Measurements from ENCODE around the gene L1CAM. TPM values are rescaled to one million over a fixed set of nuclear protein-coding genes. Genes with fewer than 3 reads are reported as not detected.
A peak's percentile ranks its signal among the peaks of the same experiment; 100 is the strongest.

L1CAM gene
- polyA plus RNA-seq, 1 of the 3 experiments (the other 2 are of a cell fraction) = 1.9 TPM

DNA sequence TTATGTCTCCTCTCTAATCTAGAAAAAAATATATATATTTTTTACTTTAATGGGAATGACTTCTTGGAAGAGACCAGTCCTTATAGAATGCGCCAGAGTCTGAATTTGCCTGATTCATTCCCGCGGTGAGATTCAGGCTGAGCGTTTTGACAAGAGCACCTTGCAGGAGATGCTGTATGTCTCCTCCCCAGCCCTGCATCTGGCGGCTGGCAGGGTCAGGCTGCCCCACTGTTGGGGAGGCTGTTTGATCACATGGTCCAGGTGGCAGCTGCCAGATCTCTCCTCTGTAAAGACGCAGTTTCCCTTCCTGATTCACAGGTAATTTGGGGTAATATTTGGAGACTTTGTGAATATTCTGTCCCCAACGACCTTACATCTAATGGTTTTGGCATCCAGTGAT is 65.4 kb downstream of the L1CAM start:
- H3K9me2 ChIP-seq = no peaks in the 10 kb centered on the region
- peak; percentile 44 for DNase-seq

DNA sequence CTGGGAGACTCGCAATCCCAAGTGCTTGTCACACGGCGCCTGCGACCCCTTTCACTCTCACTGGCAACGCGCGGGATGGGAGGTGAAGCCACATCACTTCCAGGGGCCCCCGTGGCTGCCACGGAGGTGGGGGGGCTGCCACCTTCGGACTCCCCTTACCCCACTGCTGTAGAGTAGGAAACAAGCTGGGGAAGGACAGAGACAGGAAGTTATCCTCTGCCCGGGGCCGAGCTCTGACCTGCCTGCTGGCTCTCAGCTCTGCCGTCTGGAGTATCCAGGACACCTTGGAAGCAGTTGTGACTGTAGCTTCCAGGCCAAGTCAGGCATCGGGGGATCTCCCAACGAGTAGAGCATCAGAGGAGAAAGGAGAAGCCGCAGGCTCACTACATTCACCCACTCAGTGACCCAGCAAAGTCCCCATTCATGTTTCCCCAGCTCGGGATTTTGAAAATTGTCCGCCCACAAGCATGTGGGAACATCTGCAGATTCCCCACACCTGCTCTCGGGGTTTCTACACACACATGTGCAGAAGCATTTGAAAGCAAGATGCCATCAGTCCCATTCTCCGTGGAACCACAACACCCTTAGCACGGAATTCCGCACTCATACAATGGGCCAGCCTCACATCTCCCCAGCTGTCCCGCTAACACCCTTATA is 66.5 kb downstream of the L1CAM start:
- no peaks in the 10 kb centered on the region for H4K20me1 ChIP-seq (ENCODE audit: insufficient read depth)
- H3K9me2 ChIP-seq = no peaks in the 10 kb centered on the region
- H3K79me2 ChIP-seq (ENCODE audit: insufficient read depth) = no peaks in the 10 kb centered on the region
- peak overlapping the region in 1 of 2 experiments; percentile 81; a peak in 2 of 4 replicates for H3K27ac ChIP-seq (ENCODE audit: low read depth in 2 of 2, low read length in 1 of 2)
- no peaks in the 10 kb centered on the region for H3F3A ChIP-seq (replicated peaks; ENCODE audit: insufficient read depth)
- H3K4me1 ChIP-seq (ENCODE audit: control insufficient read depth in 1 of 2, insufficient read depth in 2 of 2, low read depth in 1 of 2, low read length in 1 of 2) = peaks cover 0 to 34% of the 10 kb centered on the region in 2 experiments; a peak in 1 of 4 replicates
- peaks cover 22% of the 10 kb centered on the region for H3K27me3 ChIP-seq (ENCODE audit: insufficient read depth)
- no peaks in the 10 kb centered on the region for H3K9me3 ChIP-seq
- peak overlapping the region; percentile 72 for H3K4me2 ChIP-seq
- ChIA-PET POLR2A (interaction anchor here (0.7 to 2.7 kb wide), 5 partner anchors 10 to 54 kb away, joined by 3 to 9 read pairs (median 4); partner anchors contain the start of genes IDH3G and SSR4), CTCF (interaction anchor here (0.9 to 1.1 kb wide), 4 partner anchors 15 to 129 kb away, joined by 3 read pairs; no protein-coding TSS in a partner anchor)
- TF ChIP-seq FOXJ3 (CRISPR knock-in tag; IDR thresholded peaks at IDR 0.05) (no peak), RXRA (IDR thresholded peaks at IDR 0.05; ENCODE audit: borderline replicate concordance, low read depth) (no peak), FOSL2 (IDR thresholded peaks at IDR 0.05; ENCODE audit: borderline replicate concordance, low read depth) (no peak)
- peak overlapping the region; percentile 39; the same call in 1 of the 2 replicates for H3K9ac ChIP-seq
- H3K4me3 ChIP-seq (ENCODE audit: low read depth in 2 of 2, low read length in 1 of 2) = peak overlapping the region; percentile 32 to 37
- WGBS (ENCODE audit: low lambda C conversion rate) = 48% methylated on average over 9 of the region's 23 CpGs
- H3K36me3 ChIP-seq (replicated peaks in 1 of 2; ENCODE audit: control insufficient read depth in 1 of 2, insufficient read depth in 2 of 2, low read length in 1 of 2) = no peaks in the 10 kb centered on the region
- peak overlapping the region; percentile 59; the same call in 1 of the 2 replicates for H2AFZ ChIP-seq (ENCODE audit: low read depth)
- DNase-seq = peak; percentile 55

More for the DNA sequence above, 65.4 kb downstream of the L1CAM start:
- H3K36me3 ChIP-seq (replicated peaks in 1 of 2; ENCODE audit: control insufficient read depth in 1 of 2, insufficient read depth in 2 of 2, low read length in 1 of 2) = no peaks in the 10 kb centered on the region
- H3K4me2 ChIP-seq = no peak overlapping the region
- no peak overlapping the region for H3K4me3 ChIP-seq (ENCODE audit: low read depth in 2 of 2, low read length in 1 of 2)
- WGBS (ENCODE audit: low lambda C conversion rate) = 54% methylated on average over 6 of the region's 7 CpGs
- H3K27me3 ChIP-seq (ENCODE audit: insufficient read depth) = peaks cover 25% of the 10 kb centered on the region
- peaks cover 0 to 30% of the 10 kb centered on the region in 2 experiments; a peak in 1 of 4 replicates for H3K4me1 ChIP-seq (ENCODE audit: control insufficient read depth in 1 of 2, insufficient read depth in 2 of 2, low read depth in 1 of 2, low read length in 1 of 2)
- H2AFZ ChIP-seq (ENCODE audit: low read depth) = no peak overlapping the region
- H3K9me3 ChIP-seq = no peaks in the 10 kb centered on the region
- no peaks in the 10 kb centered on the region for H4K20me1 ChIP-seq (ENCODE audit: insufficient read depth)
- no peaks in the 10 kb centered on the region for H3K79me2 ChIP-seq (ENCODE audit: insufficient read depth)
- CTCF ChIA-PET = no interaction called here
- POLR2A ChIA-PET = no interaction called here
- no peak overlapping the region for H3K9ac ChIP-seq
- no peaks in the 10 kb centered on the region for H3F3A ChIP-seq (replicated peaks; ENCODE audit: insufficient read depth)
- peak overlapping the region in 1 of 2 experiments; percentile 3; a peak in 2 of 4 replicates for H3K27ac ChIP-seq (ENCODE audit: low read depth in 2 of 2, low read length in 1 of 2)
- TF ChIP-seq, protein P1, sequence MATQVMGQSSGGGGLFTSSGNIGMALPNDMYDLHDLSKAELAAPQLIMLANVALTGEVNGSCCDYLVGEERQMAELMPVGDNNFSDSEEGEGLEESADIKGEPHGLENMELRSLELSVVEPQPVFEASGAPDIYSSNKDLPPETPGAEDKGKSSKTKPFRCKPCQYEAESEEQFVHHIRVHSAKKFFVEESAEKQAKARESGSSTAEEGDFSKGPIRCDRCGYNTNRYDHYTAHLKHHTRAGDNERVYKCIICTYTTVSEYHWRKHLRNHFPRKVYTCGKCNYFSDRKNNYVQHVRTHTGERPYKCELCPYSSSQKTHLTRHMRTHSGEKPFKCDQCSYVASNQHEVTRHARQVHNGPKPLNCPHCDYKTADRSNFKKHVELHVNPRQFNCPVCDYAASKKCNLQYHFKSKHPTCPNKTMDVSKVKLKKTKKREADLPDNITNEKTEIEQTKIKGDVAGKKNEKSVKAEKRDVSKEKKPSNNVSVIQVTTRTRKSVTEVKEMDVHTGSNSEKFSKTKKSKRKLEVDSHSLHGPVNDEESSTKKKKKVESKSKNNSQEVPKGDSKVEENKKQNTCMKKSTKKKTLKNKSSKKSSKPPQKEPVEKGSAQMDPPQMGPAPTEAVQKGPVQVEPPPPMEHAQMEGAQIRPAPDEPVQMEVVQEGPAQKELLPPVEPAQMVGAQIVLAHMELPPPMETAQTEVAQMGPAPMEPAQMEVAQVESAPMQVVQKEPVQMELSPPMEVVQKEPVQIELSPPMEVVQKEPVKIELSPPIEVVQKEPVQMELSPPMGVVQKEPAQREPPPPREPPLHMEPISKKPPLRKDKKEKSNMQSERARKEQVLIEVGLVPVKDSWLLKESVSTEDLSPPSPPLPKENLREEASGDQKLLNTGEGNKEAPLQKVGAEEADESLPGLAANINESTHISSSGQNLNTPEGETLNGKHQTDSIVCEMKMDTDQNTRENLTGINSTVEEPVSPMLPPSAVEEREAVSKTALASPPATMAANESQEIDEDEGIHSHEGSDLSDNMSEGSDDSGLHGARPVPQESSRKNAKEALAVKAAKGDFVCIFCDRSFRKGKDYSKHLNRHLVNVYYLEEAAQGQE (IDR thresholded peaks at IDR 0.05; ENCODE audit: low read depth, low read length) = no peak

All from SK-N-SH (cell line).